Vagina (tissue), 2 donors: ENCODE results near the gene BAX. TPM values are rescaled to one million over a fixed set of nuclear protein-coding genes. Genes with fewer than 3 reads are reported as not detected.
A peak's percentile ranks its signal among the peaks of the same experiment; 100 is the strongest.
"Not testable (repeated sequence)": the region's sequence is repeated elsewhere in the genome, so short reads cannot be mapped to it uniquely, and the experiment has no call there.

Experiments used
- DNase-seq, 2 donors: peaks; one replicate each; pipeline ENCODE4 v3.0.0-alpha.2; 2017; ENCODE audit errors: extremely low spot score in 2 of 2
- H3K27ac ChIP-seq: fragments of 200-600 bp; sonication (generic); one replicate; pipeline ENCODE4 v1.5.1; 2019
- H3K27me3 ChIP-seq: fragments of 200-600 bp; sonication (generic); one replicate; pipeline ENCODE4 v1.5.1; 2019
- H3K36me3 ChIP-seq, 2 donors: fragments of 200-600 bp; sonication (generic); one replicate each; pipeline ENCODE4 v1.5.1; 2017 to 2019
- H3K4me1 ChIP-seq: fragments of 200-600 bp; sonication (generic); one replicate; pipeline ENCODE4 v1.5.1; 2019
- H3K4me3 ChIP-seq, 2 donors: fragments of 200-600 bp; sonication (generic); 1 replicate in 1 of 2; 2 replicates in 1 of 2; pipeline ENCODE4 v1.5.1; 2016 to 2019
- H3K9me3 ChIP-seq: fragments of 200-600 bp; sonication (generic); one replicate; pipeline ENCODE4 v1.5.1; 2019
- CTCF ChIP-seq, 3 experiments: fragments of 450-650 bp in 2 of 3; fragments of 200-600 bp in 1 of 3; sonication (generic) in 1 of 3; IDR thresholded peaks; one replicate each; pipeline ENCODE4 v1.5.1; 2017 to 2019; ENCODE audit warnings: antibody characterized with exemption in 3 of 3, mild to moderate bottlenecking in 2 of 3, moderate library complexity in 2 of 3
- POLR2A ChIP-seq, 2 donors: fragments of 450-650 bp; IDR thresholded peaks; one replicate each; pipeline ENCODE4 v1.6.1; 2017; ENCODE audit warnings: antibody characterized with exemption in 2 of 2, mild to moderate bottlenecking in 2 of 2, moderate library complexity in 2 of 2
- POLR2AphosphoS5 ChIP-seq, 2 donors: sonication (generic); formaldehyde crosslinking; IDR thresholded peaks; one replicate each; pipeline ENCODE4 v1.9.0; 2017; ENCODE audit warnings: antibody characterized with exemption in 2 of 2, mild to moderate bottlenecking in 2 of 2, low read depth in 1 of 2; ENCODE audit not compliant: insufficient read depth in 1 of 2
- intact Hi-C: fragments of 100-400 bp; cut with DNase I; formaldehyde crosslinking; loops from one replicate; pipeline ENCODE4 v1.15.1; 2023
- total RNA-seq: library from RNA; depleted of rRNA; stranded (reverse); fragments of >200 nt; gene quantifications from one replicate; pipeline ENCODE4 v1.2.3, GENCODE V29; 2016

BAX gene
- total RNA-seq: 52.3 TPM

- intact Hi-C loops: loop anchor here (5.0 kb wide), 1 partner anchor 47 kb away; no protein-coding TSS in a partner anchor
- H3K4me3 ChIP-seq: peak within 1 kb of the TSS; percentile 62 to 67
Measured at GRCh38 chr19:48954595-48955307, at the start of gene BAX. Gene BAX, plus strand, starts transcription at chr19:48954875. Its CDS starts 54 bp downstream, at chr19:48954929.

GRCh38 chr19:48905664-48906063, 49.0 kb upstream of the BAX start:
- Histone ChIP-seq H3K27me3 (no peaks in the 10 kb centered on the region), H3K36me3 (peaks cover 4 to 34% of the 10 kb centered on the region in 2 donors), H3K9me3 (no peaks in the 10 kb centered on the region), H3K4me1 (peaks cover 24% of the 10 kb centered on the region), H3K4me3 (no peak overlapping the region), H3K27ac (no peak overlapping the region)
- DNase-seq: no peak
- intact Hi-C loops: loop anchor here (5.0 kb wide), 1 partner anchor 47 kb away; the partner anchor contains the start of gene BAX
- no peak for TF ChIP-seq CTCF (IDR thresholded peaks at IDR 0.05)

More at GRCh38 chr19:48954595-48955307, at the start of gene BAX:
- Histone ChIP-seq H3K27me3 (no peaks in the 10 kb centered on the region), H3K4me1 (peaks cover 17% of the 10 kb centered on the region), H3K27ac (peak within 1 kb of the TSS; percentile 89), H3K9me3 (no peaks in the 10 kb centered on the region), H3K36me3 (no peaks in the 10 kb centered on the region)
- peak in 1 of 2 donors; percentile 94 for DNase-seq
- TF ChIP-seq POLR2AphosphoS5 (IDR thresholded peaks at IDR 0.05; ENCODE audit: insufficient read depth in 1 of 2, low read depth in 1 of 2) (peak; percentile 63 to 89), CTCF (IDR thresholded peaks at IDR 0.05) (peak in 1 of 3 experiments; percentile 28), POLR2A (IDR thresholded peaks at IDR 0.05) (peak in 1 of 2 donors; percentile 58)

GRCh38 chr19:48906324-48906723, 48.4 kb upstream of the BAX start:
- Histone ChIP-seq H3K27me3 (no peaks in the 10 kb centered on the region), H3K4me1 (peaks cover 17% of the 10 kb centered on the region), H3K36me3 (peaks cover 4 to 41% of the 10 kb centered on the region in 2 donors), H3K4me3 (no peak overlapping the region), H3K9me3 (no peaks in the 10 kb centered on the region), H3K27ac (no peak overlapping the region)
- TF ChIP-seq POLR2A (IDR thresholded peaks at IDR 0.05) (no peak), CTCF (IDR thresholded peaks at IDR 0.05) (no peak), POLR2AphosphoS5 (IDR thresholded peaks at IDR 0.05; ENCODE audit: insufficient read depth in 1 of 2, low read depth in 1 of 2) (no peak)
- intact Hi-C loops: loop anchor here (5.0 kb wide), 1 partner anchor 46 kb away; the partner anchor contains the start of gene BAX
- no peak for DNase-seq

- peaks cover 4% of the 10 kb centered on the region for H3K4me1 ChIP-seq
- no peak for TF ChIP-seq POLR2AphosphoS5 (IDR thresholded peaks at IDR 0.05; ENCODE audit: insufficient read depth in 1 of 2, low read depth in 1 of 2)
- TF ChIP-seq POLR2A (IDR thresholded peaks at IDR 0.05): no peak
- no peak for TF ChIP-seq CTCF (IDR thresholded peaks at IDR 0.05)
- peaks cover 4 to 55% of the 10 kb centered on the region in 2 donors for H3K36me3 ChIP-seq
- no peak overlapping the region for H3K27ac ChIP-seq
- H3K27me3 ChIP-seq: no peaks in the 10 kb centered on the region
- H3K4me3 ChIP-seq: no peak overlapping the region
- intact Hi-C loops: loop anchor here (5.0 kb wide), 1 partner anchor 45 kb away; the partner anchor contains the start of gene BAX
- DNase-seq: no peak
- H3K9me3 ChIP-seq: no peaks in the 10 kb centered on the region
Measured at GRCh38 chr19:48907671-48908070, 47.0 kb upstream of the BAX start.

GRCh38 chr19:48909424-48910077, 45.1 kb upstream of the BAX start:
- H3K36me3 ChIP-seq: peaks cover 4 to 67% of the 10 kb centered on the region in 2 donors
- not testable (repeated sequence) for DNase-seq, H3K9me3 ChIP-seq, H3K27ac ChIP-seq, H3K4me3 ChIP-seq, H3K27me3 ChIP-seq, H3K4me1 ChIP-seq
- intact Hi-C loops: loop anchor here (5.0 kb wide), 1 partner anchor 43 kb away; the partner anchor contains the start of gene BAX
